Measurements from ENCODE around the gene KLHL29.

The KLHL29 gene

DNA sequence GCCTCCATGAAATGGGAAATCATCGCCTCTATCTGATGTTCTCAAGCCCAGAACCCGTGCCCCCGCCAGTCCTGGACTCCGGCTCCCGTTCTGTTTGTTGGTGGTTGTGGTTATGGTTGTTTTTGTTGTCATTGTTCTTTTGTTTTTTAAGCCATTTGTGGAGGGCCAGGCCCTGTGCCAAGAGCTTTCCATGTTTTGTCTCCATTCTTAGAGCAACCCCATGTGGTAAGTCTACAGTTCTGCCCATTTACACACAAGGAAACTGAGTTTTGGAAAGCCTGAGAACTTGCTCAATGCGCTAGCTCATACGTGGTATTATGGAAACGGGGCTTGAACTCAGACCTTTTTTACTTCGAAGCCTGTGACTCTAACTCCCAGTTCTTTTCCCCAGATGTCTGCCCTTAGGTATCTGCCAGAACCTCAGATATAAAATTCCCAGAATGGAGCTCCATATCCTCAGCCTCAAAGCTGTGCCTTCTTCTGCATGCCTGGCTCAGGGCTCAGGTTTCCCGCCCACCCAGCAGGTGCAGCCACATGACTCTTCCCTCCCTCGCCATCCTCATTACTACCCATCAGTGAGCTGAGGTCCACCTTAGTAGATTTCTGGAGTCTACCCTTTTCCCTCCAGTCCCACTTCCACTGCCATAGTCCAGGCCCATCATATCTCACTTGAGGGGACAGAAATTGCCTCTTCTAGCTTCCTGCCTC, 194.1 kb downstream of the KLHL29 start:
- no peak overlapping the region for H3K4me3 ChIP-seq (ENCODE audit: low read depth, low read length)
- TF ChIP-seq, protein P1, sequence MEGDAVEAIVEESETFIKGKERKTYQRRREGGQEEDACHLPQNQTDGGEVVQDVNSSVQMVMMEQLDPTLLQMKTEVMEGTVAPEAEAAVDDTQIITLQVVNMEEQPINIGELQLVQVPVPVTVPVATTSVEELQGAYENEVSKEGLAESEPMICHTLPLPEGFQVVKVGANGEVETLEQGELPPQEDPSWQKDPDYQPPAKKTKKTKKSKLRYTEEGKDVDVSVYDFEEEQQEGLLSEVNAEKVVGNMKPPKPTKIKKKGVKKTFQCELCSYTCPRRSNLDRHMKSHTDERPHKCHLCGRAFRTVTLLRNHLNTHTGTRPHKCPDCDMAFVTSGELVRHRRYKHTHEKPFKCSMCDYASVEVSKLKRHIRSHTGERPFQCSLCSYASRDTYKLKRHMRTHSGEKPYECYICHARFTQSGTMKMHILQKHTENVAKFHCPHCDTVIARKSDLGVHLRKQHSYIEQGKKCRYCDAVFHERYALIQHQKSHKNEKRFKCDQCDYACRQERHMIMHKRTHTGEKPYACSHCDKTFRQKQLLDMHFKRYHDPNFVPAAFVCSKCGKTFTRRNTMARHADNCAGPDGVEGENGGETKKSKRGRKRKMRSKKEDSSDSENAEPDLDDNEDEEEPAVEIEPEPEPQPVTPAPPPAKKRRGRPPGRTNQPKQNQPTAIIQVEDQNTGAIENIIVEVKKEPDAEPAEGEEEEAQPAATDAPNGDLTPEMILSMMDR (IDR thresholded peaks at IDR 0.05; ENCODE audit: borderline replicate concordance, insufficient read depth, low read depth, low read length) = no peak

DNA sequence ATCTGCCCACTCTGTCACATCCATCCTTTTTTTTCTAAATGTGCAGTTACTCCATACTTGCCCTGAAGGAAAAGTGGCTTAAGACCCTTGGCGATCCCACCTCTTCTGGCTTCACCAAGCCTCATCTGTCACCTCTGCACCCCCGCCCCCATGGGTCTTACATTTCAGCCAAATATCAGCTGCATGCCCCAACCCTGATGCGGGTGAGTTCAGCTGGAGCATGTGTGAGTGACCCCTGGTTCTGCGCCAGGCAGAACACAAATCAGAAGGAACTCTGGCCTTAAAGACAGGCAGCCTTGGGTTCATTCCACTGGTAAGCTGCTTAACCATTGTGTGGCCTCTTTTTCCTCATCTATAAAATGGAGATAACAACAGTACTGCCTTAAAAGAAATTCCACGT, 194.7 kb downstream of the KLHL29 start:
- TF ChIP-seq, protein P1 (IDR thresholded peaks at IDR 0.05; ENCODE audit: borderline replicate concordance, insufficient read depth, low read depth, low read length) = no peak
- no peak overlapping the region for H3K4me3 ChIP-seq (ENCODE audit: low read depth, low read length)

DNA sequence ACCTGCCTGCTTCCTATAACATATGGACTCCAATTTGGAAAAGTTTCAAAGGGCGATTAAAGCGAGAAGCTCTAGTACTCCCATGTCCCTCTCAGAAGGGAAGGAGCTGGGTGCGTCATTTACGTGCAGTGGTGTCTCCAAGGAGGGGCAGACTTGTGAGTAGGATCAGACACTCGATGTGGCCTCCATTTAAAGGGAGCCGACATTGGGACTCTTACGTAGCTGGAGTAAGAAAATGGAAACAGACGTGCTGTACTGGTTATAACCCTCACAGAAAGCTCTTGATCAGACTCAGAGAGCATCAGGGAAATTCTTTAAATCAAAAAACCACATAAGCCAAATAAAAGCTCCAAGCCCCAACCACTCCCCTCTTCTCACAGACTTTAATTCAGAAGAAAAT, 198.5 kb downstream of the KLHL29 start:
- H3K4me3 ChIP-seq (ENCODE audit: low read depth, low read length) = no peak overlapping the region

DNA sequence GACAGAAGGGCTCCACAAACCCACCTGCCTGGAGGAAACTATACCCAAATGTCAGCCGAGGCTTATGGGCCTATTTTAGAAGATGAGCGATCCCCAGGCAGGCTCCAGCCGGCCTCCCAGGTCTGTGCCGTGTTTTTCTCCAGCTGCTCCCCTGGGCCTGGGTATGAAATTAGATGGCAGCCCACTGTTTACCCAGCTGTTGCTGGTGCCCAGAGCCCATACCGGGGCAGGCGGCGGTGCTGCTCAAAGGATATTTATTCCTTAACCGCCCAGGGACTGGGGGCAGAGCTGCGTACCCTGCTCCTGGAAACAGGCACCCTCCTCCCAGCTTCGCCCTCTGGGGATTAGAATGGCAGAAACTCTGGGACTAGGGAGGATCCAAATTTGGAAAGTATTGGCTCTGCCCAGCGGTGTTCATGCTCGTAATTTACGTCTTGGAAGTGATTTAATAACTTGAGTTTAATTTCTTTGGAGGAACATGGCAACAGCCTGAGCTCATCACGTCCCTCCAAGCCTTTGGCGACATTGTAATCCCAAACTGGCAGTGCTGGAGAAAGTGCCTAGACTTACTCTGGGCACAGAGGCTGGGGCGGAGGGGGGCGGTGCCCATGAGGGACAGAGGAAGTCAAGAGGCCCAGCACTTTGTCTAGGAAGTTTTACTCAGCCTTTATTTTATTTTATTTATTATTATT, 199.2 kb downstream of the KLHL29 start:
- no peak overlapping the region for H3K4me3 ChIP-seq (ENCODE audit: low read depth, low read length)
- TF ChIP-seq, protein P1 (IDR thresholded peaks at IDR 0.05; ENCODE audit: borderline replicate concordance, insufficient read depth, low read depth, low read length) = no peak

More for the DNA sequence above, 198.5 kb downstream of the KLHL29 start:
- TF ChIP-seq, protein P1 (IDR thresholded peaks at IDR 0.05; ENCODE audit: borderline replicate concordance, insufficient read depth, low read depth, low read length) = no peak

GRCh38 chr2:23585273-23586170, 200.5 kb downstream of the KLHL29 start:
- H3K4me3 ChIP-seq (ENCODE audit: low read depth, low read length) = no peak overlapping the region
- TF ChIP-seq, protein P1 (IDR thresholded peaks at IDR 0.05; ENCODE audit: borderline replicate concordance, insufficient read depth, low read depth, low read length) = no peak

GRCh38 chr2:23586741-23587306, 201.8 kb downstream of the KLHL29 start:
- H3K4me3 ChIP-seq (ENCODE audit: low read depth, low read length) = no peak overlapping the region
- TF ChIP-seq, protein P1 (IDR thresholded peaks at IDR 0.05; ENCODE audit: borderline replicate concordance, insufficient read depth, low read depth, low read length) = no peak
